ENCODE results near the gene PLCB4. TPM values are rescaled to one million over a fixed set of nuclear protein-coding genes. Genes with fewer than 3 reads are reported as not detected.

PLCB4 gene
- polyA plus RNA-seq, 1 of the 3 experiments (the other 2 are of a cell fraction) = 5.5 TPM

- peak; percentile 65 for TF ChIP-seq FOSL2 (IDR thresholded peaks at IDR 0.05; ENCODE audit: borderline replicate concordance, low read depth)
- no peak for TF ChIP-seq GATA2 (CRISPR knock-in tag; IDR thresholded peaks at IDR 0.05)
Measured at GRCh38 chr20:9409352-9409751, 340.5 kb downstream of the PLCB4 start (continued).

GRCh38 chr20:9409981-9410380, 341.1 kb downstream of the PLCB4 start:
- Histone ChIP-seq H3K4me2 (peak overlapping the region; percentile 62; the same call in 1 of the 2 replicates), H3F3A (replicated peaks; ENCODE audit: insufficient read depth) (peaks cover 33% of the 10 kb centered on the region), H3K27ac (ENCODE audit: low read depth in 2 of 2, low read length in 1 of 2) (peak overlapping the region; percentile 81 to 88; a peak in 3 of 4 replicates), H3K9me3 (no peaks in the 10 kb centered on the region), H2AFZ (ENCODE audit: low read depth) (no peak overlapping the region), H3K79me2 (ENCODE audit: insufficient read depth) (no peaks in the 10 kb centered on the region), H3K4me1 (ENCODE audit: control insufficient read depth in 1 of 2, insufficient read depth in 2 of 2, low read depth in 1 of 2, low read length in 1 of 2) (peaks cover 2 to 19% of the 10 kb centered on the region in 2 experiments; a peak in 1 of 4 replicates), H3K36me3 (replicated peaks in 1 of 2; ENCODE audit: control insufficient read depth in 1 of 2, insufficient read depth in 2 of 2, low read length in 1 of 2) (peaks cover 3 to 11% of the 10 kb centered on the region in 2 experiments), H3K4me3 (ENCODE audit: low read depth in 2 of 2, low read length in 1 of 2) (no peak overlapping the region), H3K9me2 (no peaks in the 10 kb centered on the region), H4K20me1 (ENCODE audit: insufficient read depth) (no peaks in the 10 kb centered on the region), H3K9ac (peak overlapping the region; percentile 46; the same call in 1 of the 2 replicates), H3K27me3 (ENCODE audit: insufficient read depth) (no peaks in the 10 kb centered on the region)
- CTCF ChIA-PET = interaction anchor here (1.0 to 8.9 kb wide), 7 partner anchors 12 to 620 kb away, joined by 4 to 255 read pairs (median 24); no protein-coding TSS in a partner anchor
- DNase-seq = no peak
- TF ChIP-seq JUND (IDR thresholded peaks at IDR 0.05) (peak; percentile 49; the same call in 1 of the 2 replicates), PBX3 (IDR thresholded peaks at IDR 0.05) (peak; percentile 46; the same call in 1 of the 2 replicates), ZBTB33 (IDR thresholded peaks at IDR 0.05; ENCODE audit: borderline replicate concordance, low read depth) (no peak), FOSL2 (IDR thresholded peaks at IDR 0.05; ENCODE audit: borderline replicate concordance, low read depth) (peak; percentile 56; the same call in 1 of the 2 replicates)
- POLR2A ChIA-PET = no interaction called here
- WGBS (ENCODE audit: low lambda C conversion rate) = 28% methylated on average over 2 of the region's 2 CpGs

- no peak overlapping the region for H2AFZ ChIP-seq (ENCODE audit: low read depth)
- H3K9me2 ChIP-seq = no peaks in the 10 kb centered on the region
- H3K27me3 ChIP-seq (ENCODE audit: insufficient read depth) = no peaks in the 10 kb centered on the region
- H3F3A ChIP-seq (replicated peaks; ENCODE audit: insufficient read depth) = peaks cover 29% of the 10 kb centered on the region
- no peak overlapping the region for H3K9ac ChIP-seq
- H3K27ac ChIP-seq (ENCODE audit: low read depth in 2 of 2, low read length in 1 of 2) = no peak overlapping the region
- no peaks in the 10 kb centered on the region for H4K20me1 ChIP-seq (ENCODE audit: insufficient read depth)
- peaks cover 2 to 19% of the 10 kb centered on the region in 2 experiments; a peak in 1 of 4 replicates for H3K4me1 ChIP-seq (ENCODE audit: control insufficient read depth in 1 of 2, insufficient read depth in 2 of 2, low read depth in 1 of 2, low read length in 1 of 2)
- no peaks in the 10 kb centered on the region for H3K9me3 ChIP-seq
- ChIA-PET CTCF (interaction anchor here (8.9 kb wide), 1 partner anchor 199 kb away, joined by 255 read pairs; no protein-coding TSS in a partner anchor), POLR2A (no interaction called here)
- TF ChIP-seq SIN3A (IDR thresholded peaks at IDR 0.05; ENCODE audit: borderline replicate concordance, low read depth, low read length) (no peak), EZH2phosphoT487 (IDR thresholded peaks at IDR 0.05; ENCODE audit: borderline replicate concordance, low read depth) (no peak), TAF1 (IDR thresholded peaks at IDR 0.05; ENCODE audit: borderline replicate concordance, low read depth, low read length) (no peak), NRF1 (IDR thresholded peaks at IDR 0.05; ENCODE audit: low read depth, low read length) (no peak)
- H3K4me2 ChIP-seq = no peak overlapping the region
- H3K4me3 ChIP-seq (ENCODE audit: low read depth in 2 of 2, low read length in 1 of 2) = no peak overlapping the region
- no peaks in the 10 kb centered on the region for H3K79me2 ChIP-seq (ENCODE audit: insufficient read depth)
- DNase-seq = no peak
- H3K36me3 ChIP-seq (replicated peaks in 1 of 2; ENCODE audit: control insufficient read depth in 1 of 2, insufficient read depth in 2 of 2, low read length in 1 of 2) = peaks cover 0 to 9% of the 10 kb centered on the region in 2 experiments
- 94% methylated on average over 1 of the region's 1 CpG for WGBS (ENCODE audit: low lambda C conversion rate)
Measured at GRCh38 chr20:9411833-9412232, 342.9 kb downstream of the PLCB4 start.

Data from SK-N-SH (cell line).